ENCODE measurements around the gene CDH8. TPM values are rescaled to one million over a fixed set of nuclear protein-coding genes. Genes with fewer than 3 reads are reported as not detected.

Gene CDH8
- total RNA-seq, 1 donor from 2014 or later, result not detected

GRCh38 chr16:61915569-61915968 lies 120.7 kb downstream of the CDH8 start:
- intact Hi-C loops (cut with DNase I), result no loop called here
- DNase-seq (ENCODE audit: low spot score in 2 of 2), result no peak
- Histone ChIP-seq H3K4me1 (no peaks in the 10 kb centered on the region), H3K27ac (no peak overlapping the region), H3K4me3 (no peak overlapping the region), H3K36me3 (no peaks in the 10 kb centered on the region), H3K27me3 (no peaks in the 10 kb centered on the region), H3K9me3 (no peaks in the 10 kb centered on the region)
- no peak for TF ChIP-seq CTCF (IDR thresholded peaks at IDR 0.05)

GRCh38 chr16:61909074-61909473 lies 127.2 kb downstream of the CDH8 start:
- intact Hi-C loops (cut with DNase I), result loop anchor here (10.0 kb wide), 1 partner anchor 474 kb away; no protein-coding TSS in a partner anchor
- peaks cover 0 to 9% of the 10 kb centered on the region in 2 donors for H3K4me1 ChIP-seq
- H3K9me3 ChIP-seq, result no peaks in the 10 kb centered on the region
- no peak overlapping the region for H3K27ac ChIP-seq
- TF ChIP-seq CTCF (IDR thresholded peaks at IDR 0.05), result no peak
- H3K4me3 ChIP-seq, result no peak overlapping the region
- H3K27me3 ChIP-seq, result no peaks in the 10 kb centered on the region
- H3K36me3 ChIP-seq, result no peaks in the 10 kb centered on the region
- peak in 1 of 2 donors; percentile 67 for DNase-seq (ENCODE audit: low spot score in 2 of 2)

- intact Hi-C loops (cut with DNase I), result loop anchor here (10.0 kb wide), 1 partner anchor 474 kb away; no protein-coding TSS in a partner anchor
- H3K27me3 ChIP-seq, result no peaks in the 10 kb centered on the region
- H3K36me3 ChIP-seq, result no peaks in the 10 kb centered on the region
- H3K9me3 ChIP-seq, result no peaks in the 10 kb centered on the region
- peaks cover 0 to 9% of the 10 kb centered on the region in 2 donors for H3K4me1 ChIP-seq
- no peak overlapping the region for H3K27ac ChIP-seq
- H3K4me3 ChIP-seq, result no peak overlapping the region
- DNase-seq (ENCODE audit: low spot score in 2 of 2), result no peak
- TF ChIP-seq CTCF (IDR thresholded peaks at IDR 0.05), result no peak
Measured at GRCh38 chr16:61908426-61908825, 127.8 kb downstream of the CDH8 start.

GRCh38 chr16:61901689-61902088 lies 134.5 kb downstream of the CDH8 start:
- Histone ChIP-seq H3K27me3 (no peaks in the 10 kb centered on the region), H3K27ac (no peak overlapping the region), H3K9me3 (no peaks in the 10 kb centered on the region), H3K4me3 (no peak overlapping the region), H3K4me1 (no peaks in the 10 kb centered on the region), H3K36me3 (no peaks in the 10 kb centered on the region)
- no peak for TF ChIP-seq CTCF (IDR thresholded peaks at IDR 0.05)
- intact Hi-C loops (cut with DNase I), result loop anchor here (10.0 kb wide), 1 partner anchor 467 kb away; no protein-coding TSS in a partner anchor
- no peak for DNase-seq (ENCODE audit: low spot score in 2 of 2)

- H3K36me3 ChIP-seq, result no peaks in the 10 kb centered on the region
- H3K4me3 ChIP-seq, result no peak overlapping the region
- no peak for DNase-seq (ENCODE audit: low spot score in 2 of 2)
- intact Hi-C loops (cut with DNase I), result loop anchor here (10.0 kb wide), 1 partner anchor 466 kb away; no protein-coding TSS in a partner anchor
- no peaks in the 10 kb centered on the region for H3K27me3 ChIP-seq
- no peaks in the 10 kb centered on the region for H3K9me3 ChIP-seq
- H3K27ac ChIP-seq, result no peak overlapping the region
- H3K4me1 ChIP-seq, result no peaks in the 10 kb centered on the region
- no peak for TF ChIP-seq CTCF (IDR thresholded peaks at IDR 0.05)
Measured at GRCh38 chr16:61900482-61900881, 135.8 kb downstream of the CDH8 start.

GRCh38 chr16:61897657-61898056 lies 138.6 kb downstream of the CDH8 start:
- no peaks in the 10 kb centered on the region for H3K9me3 ChIP-seq
- intact Hi-C loops (cut with DNase I), result no loop called here
- no peak overlapping the region for H3K4me3 ChIP-seq
- no peak for TF ChIP-seq CTCF (IDR thresholded peaks at IDR 0.05)
- no peaks in the 10 kb centered on the region for H3K36me3 ChIP-seq
- H3K4me1 ChIP-seq, result no peaks in the 10 kb centered on the region
- H3K27me3 ChIP-seq, result no peaks in the 10 kb centered on the region
- no peak for DNase-seq (ENCODE audit: low spot score in 2 of 2)
- H3K27ac ChIP-seq, result no peak overlapping the region

Measured in ascending aorta (tissue), 2 donors.